IPS DF 4.7 (cell line): ENCODE results near the gene CEBPE.

Experiments used
- DNase-seq: peaks from one replicate; pipeline ENCODE4 v3.0.0-alpha.2; 2013; ENCODE audit warnings: low spot score; ENCODE audit errors: extremely low read depth

CEBPE gene

GRCh38 chr14:23143911-23144310, 24.9 kb upstream of the CEBPE start:
- no peak for DNase-seq

- DNase-seq, result no peak
Observed at GRCh38 chr14:23142826-23143225, 23.8 kb upstream of the CEBPE start.

GRCh38 chr14:23141706-23142444, 22.8 kb upstream of the CEBPE start:
- DNase-seq, result no peak

- no peak for DNase-seq
Observed at GRCh38 chr14:23140371-23140770, 21.3 kb upstream of the CEBPE start.

GRCh38 chr14:23139874-23140273, 20.8 kb upstream of the CEBPE start:
- no peak for DNase-seq

- DNase-seq, result no peak
Observed at GRCh38 chr14:23137813-23138535, 18.9 kb upstream of the CEBPE start.

- no peak for DNase-seq
Observed at GRCh38 chr14:23137192-23137812, 18.2 kb upstream of the CEBPE start.

GRCh38 chr14:23136566-23137133, 17.6 kb upstream of the CEBPE start:
- no peak for DNase-seq

- no peak for DNase-seq
Observed at GRCh38 chr14:23132970-23133369, 13.9 kb upstream of the CEBPE start.

- no peak for DNase-seq
Observed at GRCh38 chr14:23131482-23131881, 12.4 kb upstream of the CEBPE start.

- DNase-seq, result no peak
Observed at GRCh38 chr14:23130871-23131270, 11.8 kb upstream of the CEBPE start.

- no peak for DNase-seq
Observed at GRCh38 chr14:23129759-23130316, 10.8 kb upstream of the CEBPE start.

GRCh38 chr14:23128969-23129758, 10.1 kb upstream of the CEBPE start:
- DNase-seq, result no peak

GRCh38 chr14:23127861-23128260, 8.8 kb upstream of the CEBPE start:
- DNase-seq, result no peak

GRCh38 chr14:23126548-23127278, 7.7 kb upstream of the CEBPE start:
- DNase-seq, result no peak

GRCh38 chr14:23125933-23126524, 7.0 kb upstream of the CEBPE start:
- DNase-seq, result no peak

GRCh38 chr14:23125011-23125410, 6.0 kb upstream of the CEBPE start:
- DNase-seq, result no peak

- no peak for DNase-seq
Observed at GRCh38 chr14:23124337-23124954, 5.4 kb upstream of the CEBPE start.

- no peak for DNase-seq
Observed at GRCh38 chr14:23123419-23123818, 4.4 kb upstream of the CEBPE start.

- no peak for DNase-seq
Observed at GRCh38 chr14:23122086-23122485, 3.0 kb upstream of the CEBPE start.
